B cell (primary cell): Measurements from ENCODE around the gene TNNI3K. TPM values are rescaled to one million over a fixed set of nuclear protein-coding genes. Genes with fewer than 3 reads are reported as not detected.

Source experiments
- ATAC-seq: fragments of 200-7000 bp; cut with Tn5 transposase; one replicate; pipeline ENCODE4 v1.10.0; 2021; ENCODE audit warnings: low read depth, mild to moderate bottlenecking, moderate number of reproducible peaks, moderate library complexity
- CTCF ChIA-PET: fragments of 350-600 bp; sonication (Branson Sonifier 250); formaldehyde crosslinking; loops from one replicate; lab custom pipeline; 2021; ENCODE audit warnings: antibody characterized with exemption, inconsistent platforms; lab: Charles Lee
- POLR2A ChIA-PET: fragments of 350-600 bp; sonication (Branson Sonifier 250); formaldehyde crosslinking; loops from one replicate; lab custom pipeline; 2021; ENCODE audit warnings: antibody characterized with exemption; lab: Charles Lee
- DNase-seq: peaks from one replicate; pipeline ENCODE4 v3.0.0; 2013
- H2AFZ ChIP-seq: 2 replicates; pipeline ENCODE4 v1.6.1; 2012; ENCODE audit warnings: mild to moderate bottlenecking, low read depth, low read length; ENCODE audit not compliant: insufficient read depth, poor library complexity, severe bottlenecking
- H3K27ac ChIP-seq, 2 donors: 1 replicate in 1 of 2; 2 replicates in 1 of 2; pipeline ENCODE4 v1.5.1; 2012 to 2013; ENCODE audit warnings: low read length in 2 of 2, mild to moderate bottlenecking in 2 of 2, moderate library complexity in 1 of 2
- H3K27me3 ChIP-seq, 4 experiments: fragments of 200-600 bp in 1 of 4; sonication (generic) in 1 of 4; replicated peaks in 1 of 4; 1 replicate in 2 of 4; 2 replicates in 2 of 4; pipeline versions ENCODE4 v1.6.1 to v1.7.0; 2013 to 2016; ENCODE audit warnings: low read length in 3 of 4, mild to moderate bottlenecking in 2 of 4, mixed read lengths in 1 of 4, moderate library complexity in 1 of 4; ENCODE audit not compliant: insufficient read depth in 4 of 4, control insufficient read depth in 3 of 4; ENCODE audit errors: control extremely low read depth in 1 of 4
- H3K36me3 ChIP-seq, 2 experiments: replicated peaks in 1 of 2; 1 replicate in 1 of 2; 2 replicates in 1 of 2; pipeline versions ENCODE4 v1.6.1 to v1.7.1; 2013; ENCODE audit warnings: low read length in 1 of 2; ENCODE audit not compliant: insufficient read depth in 2 of 2, control insufficient read depth in 1 of 2; ENCODE audit errors: control extremely low read depth in 1 of 2, extremely low read depth in 1 of 2
- H3K4me1 ChIP-seq, 2 donors: fragments of 200-600 bp in 1 of 2; sonication (generic) in 1 of 2; 1 replicate in 1 of 2; 2 replicates in 1 of 2; pipeline versions ENCODE4 v1.5.1 to v1.6.1; 2013 to 2017; ENCODE audit warnings: low read length in 2 of 2; ENCODE audit not compliant: control insufficient read depth in 2 of 2, insufficient read depth in 2 of 2
- H3K4me2 ChIP-seq: replicated peaks from 2 replicates; pipeline ENCODE3; 2012; ENCODE audit warnings: mild to moderate bottlenecking, low read depth, low read length; ENCODE audit not compliant: poor library complexity, severe bottlenecking
- H3K4me3 ChIP-seq, 5 experiments: fragments of 200-600 bp in 1 of 5; sonication (generic) in 1 of 5; 1 replicate in 3 of 5; 2 replicates in 2 of 5; pipeline versions ENCODE4 v1.5.1 to v1.7.0; 2011 to 2016; ENCODE audit warnings: low read length in 4 of 5, mild to moderate bottlenecking in 4 of 5, low read depth in 2 of 5, control low read depth in 1 of 5, moderate library complexity in 1 of 5; ENCODE audit not compliant: insufficient read depth in 1 of 5; ENCODE audit errors: control extremely low read depth in 1 of 5, extremely low read depth in 1 of 5
- H3K79me2 ChIP-seq: fragments of 200-600 bp; sonication (generic); one replicate; pipeline ENCODE4 v1.6.0; 2016; ENCODE audit warnings: low read length; ENCODE audit not compliant: control insufficient read depth, insufficient read depth
- H3K9ac ChIP-seq: fragments of 200-600 bp; sonication (generic); 2 replicates; pipeline ENCODE4 v1.6.1; 2017; ENCODE audit warnings: mild to moderate bottlenecking, low read length, moderate library complexity
- H3K9me3 ChIP-seq, 3 donors: one replicate each; pipeline versions ENCODE4 v1.6.1 to v1.7.1; 2013; ENCODE audit warnings: low read length in 2 of 3; ENCODE audit not compliant: control insufficient read depth in 2 of 3, insufficient read depth in 1 of 3; ENCODE audit errors: control extremely low read depth in 1 of 3
- H4K20me1 ChIP-seq: 2 replicates; pipeline ENCODE4 v1.6.0; 2012; ENCODE audit warnings: mild to moderate bottlenecking, low read length; ENCODE audit not compliant: insufficient read depth, control insufficient read depth, poor library complexity, severe bottlenecking
- H3K27ac Mint-ChIP-seq: one replicate; pipeline ENCODE4 v1.8.0; 2021; ENCODE audit warnings: mixed read lengths
- H3K27me3 Mint-ChIP-seq: one replicate; pipeline ENCODE4 v1.8.0; 2021; ENCODE audit warnings: mixed read lengths
- H3K4me1 Mint-ChIP-seq: one replicate; pipeline ENCODE4 v1.8.0; 2021; ENCODE audit warnings: mixed read lengths
- H3K4me3 Mint-ChIP-seq: one replicate; pipeline ENCODE4 v1.8.0; 2021; ENCODE audit warnings: mixed read lengths
- H3K9me3 Mint-ChIP-seq: one replicate; pipeline ENCODE4 v1.8.0; 2022; ENCODE audit warnings: mixed read lengths; ENCODE audit not compliant: insufficient read depth
- CTCF ChIP-seq: fragments of 200-600 bp; IDR thresholded peaks from one replicate; pipeline ENCODE4 v1.8.0; 2022; ENCODE audit warnings: antibody characterized with exemption, mild to moderate bottlenecking
- EZH2 ChIP-seq: IDR thresholded peaks from 2 replicates; pipeline ENCODE4 v1.6.1; 2012; ENCODE audit warnings: borderline replicate concordance, low read depth, mild to moderate bottlenecking, moderate library complexity, low read length; ENCODE audit not compliant: insufficient read depth, poor library complexity, severe bottlenecking
- WGBS: methylation state at CpG from one replicate; pipeline ENCODE4 v1.1.5; 2013; ENCODE audit warnings: missing lambda C conversion rate; ENCODE audit not compliant: insufficient coverage; 5-methylcytosine and 5-hydroxymethylcytosine counted together
- intact Hi-C: fragments of 100-400 bp; cut with micrococcal nuclease; formaldehyde crosslinking; loops from one replicate; pipeline ENCODE4 v1.10.0; 2022
- polyA plus RNA-seq: library from polyadenylated mRNA; depleted of rRNA; stranded (reverse); fragments of >200 nt; gene quantifications from 2 replicates; pipeline ENCODE4 v1.2.3, GENCODE V29; 2012
- total RNA-seq, 2 donors: library from RNA; stranded (reverse); fragments of 120-200 nt in 1 of 2; gene quantifications; 1 replicate in 1 of 2; 2 replicates in 1 of 2; pipeline versions ENCODE4 v1.2.3 to v1.2.4, GENCODE V29; 2013 to 2022

The TNNI3K gene
- total and polyA plus RNA-seq, 2 donors (not counting 1 experiment from before 2014, with no cell fraction given): 0.52 to 3.1 TPM

DNA sequence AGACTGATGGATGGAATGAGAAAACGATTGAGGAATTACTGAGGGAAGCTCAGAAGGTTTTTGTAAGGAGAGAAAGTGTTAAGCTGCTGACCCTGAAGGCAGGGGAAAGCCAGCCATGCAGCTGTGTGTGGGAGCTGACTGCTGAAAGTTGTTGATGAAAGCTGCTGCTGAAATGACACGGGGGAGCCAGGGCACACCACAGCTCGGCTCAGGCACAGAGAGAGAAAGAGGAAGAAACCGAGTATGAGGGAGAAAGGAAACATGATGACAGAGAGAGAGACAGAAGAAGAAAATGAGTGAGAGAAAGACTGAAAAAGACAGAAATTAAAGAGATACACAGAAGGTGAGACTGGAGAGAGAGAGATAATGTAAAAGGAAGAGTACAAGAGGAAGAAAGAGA is 161.7 kb downstream of the TNNI3K start:
- WGBS: 4% methylated on average over 4 of the region's 4 CpGs
- Mint-ChIP-seq H3K9me3 (no peaks in the 10 kb centered on the region), H3K4me1 (no peaks in the 10 kb centered on the region), H3K4me3 (no peak overlapping the region), H3K27me3 (no peaks in the 10 kb centered on the region), H3K27ac (no peak overlapping the region)
- no peaks in the 10 kb centered on the region for H3K36me3 ChIP-seq
- H3K4me1 ChIP-seq: no peaks in the 10 kb centered on the region
- no peak overlapping the region for H3K9ac ChIP-seq
- intact Hi-C loops: no loop called here
- H3K9me3 ChIP-seq: no peaks in the 10 kb centered on the region
- POLR2A ChIA-PET: no interaction called here
- no peaks in the 10 kb centered on the region for H4K20me1 ChIP-seq
- H3K27ac ChIP-seq: no peak overlapping the region
- no peaks in the 10 kb centered on the region for H3K27me3 ChIP-seq
- no peaks in the 10 kb centered on the region for H3K79me2 ChIP-seq
- TF ChIP-seq EZH2: no peak
- H3K4me2 ChIP-seq: no peak overlapping the region
- no peak overlapping the region for H3K4me3 ChIP-seq
- DNase-seq: no peak
- CTCF ChIA-PET: no interaction called here
- H2AFZ ChIP-seq: no peak overlapping the region
- ATAC-seq: no peak

DNA sequence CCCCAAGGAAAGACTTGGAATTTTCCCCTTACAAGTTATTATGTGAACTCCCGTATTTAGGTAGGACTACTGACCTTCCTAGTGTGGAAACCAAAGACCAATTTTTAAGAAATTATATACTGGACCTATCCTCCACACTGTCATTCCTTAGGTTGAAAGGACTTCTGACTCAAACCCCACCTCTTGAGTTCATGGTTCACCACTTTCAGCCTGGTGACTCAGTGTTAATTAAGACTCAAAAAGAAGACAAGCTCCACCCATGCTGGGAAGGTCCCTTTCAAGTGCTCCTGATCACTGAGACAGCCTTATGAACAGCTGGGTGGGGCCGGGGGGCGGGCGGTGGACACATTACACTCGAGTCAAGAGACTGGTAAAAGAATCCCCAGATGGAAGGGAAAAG is 164.1 kb downstream of the TNNI3K start:
- Histone ChIP-seq H3K36me3 (no peaks in the 10 kb centered on the region), H3K4me3 (no peak overlapping the region), H3K9me3 (no peaks in the 10 kb centered on the region), H4K20me1 (no peaks in the 10 kb centered on the region), H3K27ac (no peak overlapping the region), H3K9ac (no peak overlapping the region), H3K4me2 (no peak overlapping the region), H2AFZ (no peak overlapping the region), H3K4me1 (no peaks in the 10 kb centered on the region), H3K79me2 (no peaks in the 10 kb centered on the region), H3K27me3 (no peaks in the 10 kb centered on the region)
- no peaks in the 10 kb centered on the region for H3K4me1 Mint-ChIP-seq
- ChIA-PET POLR2A (no interaction called here), CTCF (no interaction called here)
- 100% methylated on average over 1 of the region's 5 CpGs for WGBS
- TF ChIP-seq EZH2 (no peak), CTCF (no peak)
- no peaks in the 10 kb centered on the region for H3K27me3 Mint-ChIP-seq
- intact Hi-C loops: no loop called here
- H3K4me3 Mint-ChIP-seq: no peak overlapping the region
- H3K9me3 Mint-ChIP-seq: no peaks in the 10 kb centered on the region
- no peak for ATAC-seq
- DNase-seq: no peak
- H3K27ac Mint-ChIP-seq: no peak overlapping the region
